Gastroesophageal sphincter (tissue), 4 donors: ENCODE results near the gene SMARCA2. TPM values are rescaled to one million over a fixed set of nuclear protein-coding genes. Genes with fewer than 3 reads are reported as not detected.

ENCODE experiments used
- ATAC-seq: fragments of 150-250 bp; one replicate; pipeline ENCODE4 v1.9.1; 2016; ENCODE audit warnings: mild to moderate bottlenecking, moderate library complexity
- H3K27ac ChIP-seq, 4 donors: fragments of 200-600 bp; sonication (generic) in 3 of 4; 1 replicate in 3 of 4; 2 replicates in 1 of 4; pipeline ENCODE4 v1.5.1; 2016 to 2019
- H3K27me3 ChIP-seq: fragments of 200-600 bp; sonication (generic); one replicate; pipeline ENCODE4 v1.5.1; 2019
- H3K36me3 ChIP-seq, 2 donors: fragments of 200-600 bp; sonication (generic); one replicate each; pipeline ENCODE4 v1.5.1; 2019; ENCODE audit warnings: control low read depth in 1 of 2
- H3K4me1 ChIP-seq, 3 donors: fragments of 200-600 bp; sonication (generic); 1 replicate in 2 of 3; 2 replicates in 1 of 3; pipeline ENCODE4 v1.5.1; 2016 to 2019; ENCODE audit warnings: control low read depth in 2 of 3
- H3K4me3 ChIP-seq, 2 donors: fragments of 200-600 bp; sonication (generic); one replicate each; pipeline ENCODE4 v1.5.1; 2019; ENCODE audit warnings: mild to moderate bottlenecking in 1 of 2, moderate library complexity in 1 of 2
- H3K9me3 ChIP-seq, 3 donors: fragments of 200-600 bp; sonication (generic); one replicate each; pipeline ENCODE4 v1.5.1; 2017 to 2019; ENCODE audit warnings: control low read depth in 2 of 3
- EP300 ChIP-seq: sonication (generic); formaldehyde crosslinking; IDR thresholded peaks from one replicate; pipeline ENCODE4 v1.6.1; 2017; ENCODE audit warnings: antibody characterized with exemption, mild to moderate bottlenecking
- POLR2A ChIP-seq, 2 donors: fragments of 450-650 bp; IDR thresholded peaks; one replicate each; pipeline ENCODE4 v1.6.1; 2017; ENCODE audit warnings: antibody characterized with exemption in 2 of 2, mild to moderate bottlenecking in 2 of 2, moderate library complexity in 1 of 2
- POLR2AphosphoS5 ChIP-seq: sonication (generic); formaldehyde crosslinking; IDR thresholded peaks from one replicate; pipeline ENCODE4 v1.6.1; 2017; ENCODE audit warnings: antibody characterized with exemption
- WGBS, 2 donors: methylation state at CpG; one replicate each; pipeline ENCODE4 v1.1.5; 2018; ENCODE audit warnings: low coverage in 1 of 2; 5-methylcytosine and 5-hydroxymethylcytosine counted together
- total RNA-seq, 4 donors: library from RNA; depleted of rRNA; stranded (reverse); fragments of >200 nt; gene quantifications; one replicate each; pipeline ENCODE4 v1.1.0, GENCODE V29; 2016
- TF ChIP-seq, protein P1 (sequence below), 4 experiments: fragments of 200-600 bp in 2 of 4; fragments of 450-650 bp in 2 of 4; sonication (generic) in 1 of 4; IDR thresholded peaks; one replicate each; pipeline ENCODE4 v1.5.1; 2017 to 2019; ENCODE audit warnings: antibody characterized with exemption in 4 of 4, mild to moderate bottlenecking in 2 of 4, moderate library complexity in 2 of 4

Gene SMARCA2
- total RNA-seq, 4 donors from 2014 or later: 90.5 to 133 (median 98.5) TPM

DNA sequence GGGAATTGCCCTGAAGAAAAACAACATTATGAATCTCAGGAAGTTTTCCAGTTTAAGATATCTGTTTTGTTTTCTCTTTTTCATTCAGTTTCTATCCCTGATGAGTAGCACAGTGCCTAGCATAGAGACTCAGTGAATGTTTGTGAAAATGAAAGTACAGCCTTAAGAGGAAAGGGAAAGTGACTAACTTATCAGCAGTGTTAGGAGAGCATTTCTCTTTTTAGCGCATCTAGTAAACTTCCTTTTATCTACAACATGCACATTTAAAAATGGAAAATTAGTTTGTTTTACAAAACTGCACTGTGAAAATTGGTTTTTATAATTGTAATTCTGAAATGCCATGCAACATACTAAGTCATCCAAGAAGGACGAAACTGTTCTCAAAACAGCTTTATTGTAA is 110.8 kb downstream of the SMARCA2 start:
- Histone ChIP-seq H3K4me3 (peak overlapping the region; percentile 24 to 28), H3K36me3 (peaks cover 0 to 27% of the 10 kb centered on the region in 2 donors), H3K27ac (peak overlapping the region; percentile 78 to 97 (median 82)), H3K9me3 (no peaks in the 10 kb centered on the region), H3K4me1 (peaks cover 22 to 82% (median 31%) of the 10 kb centered on the region in 3 donors), H3K27me3 (no peaks in the 10 kb centered on the region)
- TF ChIP-seq POLR2AphosphoS5 (no peak), POLR2A (IDR thresholded peaks at IDR 0.05) (no peak), EP300 (no peak)
- ATAC-seq: no peak
- 0% methylated on average over 2 of the region's 2 CpGs for WGBS, 2 donors

DNA sequence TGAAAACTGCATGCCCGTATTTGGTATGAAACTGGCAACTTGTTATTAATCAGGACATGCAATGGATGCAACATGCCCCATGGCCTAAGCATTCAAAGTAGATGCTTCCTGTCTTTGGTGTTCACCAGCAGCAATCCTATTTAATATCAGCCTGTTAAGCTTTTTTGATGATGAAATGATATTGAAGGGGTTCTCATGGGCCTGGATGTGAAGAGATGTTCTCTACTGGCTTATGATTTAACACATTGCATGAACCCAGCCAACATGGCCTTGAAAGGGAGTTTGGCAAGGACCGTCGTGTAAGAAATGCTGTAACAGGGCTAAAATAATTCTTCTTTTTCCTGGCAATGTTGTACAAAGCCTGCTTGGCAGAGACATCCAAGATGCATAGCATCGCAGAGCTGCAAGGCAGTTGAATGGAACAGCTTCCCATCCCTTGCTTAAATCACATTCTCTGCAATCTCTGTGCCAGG is 111.2 kb downstream of the SMARCA2 start:
- peak; percentile 94 for TF ChIP-seq POLR2AphosphoS5
- no peak for TF ChIP-seq POLR2A (IDR thresholded peaks at IDR 0.05)
- WGBS, 2 donors: 9 to 13% methylated on average over 4 of the region's 4 CpGs
- ATAC-seq: peak; percentile 86
- peak overlapping the region; percentile 24 to 28 for H3K4me3 ChIP-seq
- H3K27me3 ChIP-seq: no peaks in the 10 kb centered on the region
- H3K27ac ChIP-seq: peak overlapping the region; percentile 78 to 97 (median 82)
- H3K36me3 ChIP-seq: peaks cover 0 to 27% of the 10 kb centered on the region in 2 donors
- H3K4me1 ChIP-seq: peaks cover 17 to 82% (median 31%) of the 10 kb centered on the region in 3 donors
- no peaks in the 10 kb centered on the region for H3K9me3 ChIP-seq

DNA sequence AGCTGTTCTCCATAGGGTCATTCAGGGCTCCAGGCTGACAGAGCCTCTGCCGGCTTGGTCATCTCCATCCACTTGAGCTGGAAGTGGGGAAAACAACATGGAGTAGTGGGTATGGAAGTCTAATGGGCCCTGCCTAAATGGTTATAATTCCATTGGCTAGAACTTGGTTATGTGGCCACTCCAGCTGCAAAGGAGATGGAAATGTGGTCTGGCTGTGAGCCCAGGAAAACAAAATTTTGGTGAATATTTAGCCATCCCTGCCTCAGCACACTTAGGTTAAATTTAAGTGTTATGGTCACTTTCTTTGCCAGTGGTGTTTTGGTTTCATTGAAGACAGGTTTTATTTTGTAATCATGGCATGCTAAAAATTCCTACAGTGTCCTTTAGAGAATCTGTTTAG is 112.3 kb downstream of the SMARCA2 start:
- 80% methylated on average over 1 of the region's 1 CpG; no CpG with 5 or more reads in 1 of the 2 donors for WGBS, 2 donors
- TF ChIP-seq, protein P1, sequence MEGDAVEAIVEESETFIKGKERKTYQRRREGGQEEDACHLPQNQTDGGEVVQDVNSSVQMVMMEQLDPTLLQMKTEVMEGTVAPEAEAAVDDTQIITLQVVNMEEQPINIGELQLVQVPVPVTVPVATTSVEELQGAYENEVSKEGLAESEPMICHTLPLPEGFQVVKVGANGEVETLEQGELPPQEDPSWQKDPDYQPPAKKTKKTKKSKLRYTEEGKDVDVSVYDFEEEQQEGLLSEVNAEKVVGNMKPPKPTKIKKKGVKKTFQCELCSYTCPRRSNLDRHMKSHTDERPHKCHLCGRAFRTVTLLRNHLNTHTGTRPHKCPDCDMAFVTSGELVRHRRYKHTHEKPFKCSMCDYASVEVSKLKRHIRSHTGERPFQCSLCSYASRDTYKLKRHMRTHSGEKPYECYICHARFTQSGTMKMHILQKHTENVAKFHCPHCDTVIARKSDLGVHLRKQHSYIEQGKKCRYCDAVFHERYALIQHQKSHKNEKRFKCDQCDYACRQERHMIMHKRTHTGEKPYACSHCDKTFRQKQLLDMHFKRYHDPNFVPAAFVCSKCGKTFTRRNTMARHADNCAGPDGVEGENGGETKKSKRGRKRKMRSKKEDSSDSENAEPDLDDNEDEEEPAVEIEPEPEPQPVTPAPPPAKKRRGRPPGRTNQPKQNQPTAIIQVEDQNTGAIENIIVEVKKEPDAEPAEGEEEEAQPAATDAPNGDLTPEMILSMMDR (IDR thresholded peaks at IDR 0.05): no peak
- TF ChIP-seq EP300 (no peak), POLR2AphosphoS5 (no peak), POLR2A (IDR thresholded peaks at IDR 0.05) (no peak)
- Histone ChIP-seq H3K27me3 (no peaks in the 10 kb centered on the region), H3K4me1 (peaks cover 13 to 82% (median 31%) of the 10 kb centered on the region in 3 donors), H3K27ac (peak overlapping the region; percentile 78 to 97 (median 82)), H3K36me3 (peaks cover 0 to 25% of the 10 kb centered on the region in 2 donors), H3K9me3 (no peaks in the 10 kb centered on the region), H3K4me3 (no peak overlapping the region)
- ATAC-seq: no peak

DNA sequence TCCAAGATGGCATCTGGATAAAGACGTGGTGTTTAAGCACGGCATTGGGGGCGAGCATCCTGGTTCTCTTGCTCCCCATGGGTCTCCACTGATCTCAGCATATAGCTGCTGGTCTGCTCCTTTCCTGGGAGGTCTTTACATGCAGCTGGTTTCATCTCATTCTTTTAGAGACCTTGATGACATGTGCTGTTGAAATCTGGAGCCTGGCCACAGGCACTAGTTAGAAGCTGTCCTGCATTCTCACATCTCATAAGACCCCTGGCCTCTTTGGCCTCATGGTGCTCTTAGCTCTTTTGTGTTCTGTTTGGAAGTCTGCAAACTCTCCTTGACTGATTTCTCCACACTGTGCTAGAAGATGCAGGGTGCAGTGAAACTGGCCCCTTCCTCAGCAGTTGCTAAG is 113.0 kb downstream of the SMARCA2 start:
- TF ChIP-seq EP300 (no peak), POLR2A (IDR thresholded peaks at IDR 0.05) (no peak), POLR2AphosphoS5 (no peak)
- TF ChIP-seq, protein P1 (IDR thresholded peaks at IDR 0.05): no peak
- no peaks in the 10 kb centered on the region for H3K9me3 ChIP-seq
- H3K27me3 ChIP-seq: no peaks in the 10 kb centered on the region
- H3K4me1 ChIP-seq: peaks cover 13 to 89% (median 31%) of the 10 kb centered on the region in 3 donors
- H3K4me3 ChIP-seq: no peak overlapping the region
- no peak for ATAC-seq
- H3K36me3 ChIP-seq: peaks cover 0 to 21% of the 10 kb centered on the region in 2 donors
- H3K27ac ChIP-seq: peak overlapping the region in 3 of 4 donors; percentile 78 to 82 (median 81)
- 87 to 97% methylated on average over 3 of the region's 3 CpGs for WGBS, 2 donors

DNA sequence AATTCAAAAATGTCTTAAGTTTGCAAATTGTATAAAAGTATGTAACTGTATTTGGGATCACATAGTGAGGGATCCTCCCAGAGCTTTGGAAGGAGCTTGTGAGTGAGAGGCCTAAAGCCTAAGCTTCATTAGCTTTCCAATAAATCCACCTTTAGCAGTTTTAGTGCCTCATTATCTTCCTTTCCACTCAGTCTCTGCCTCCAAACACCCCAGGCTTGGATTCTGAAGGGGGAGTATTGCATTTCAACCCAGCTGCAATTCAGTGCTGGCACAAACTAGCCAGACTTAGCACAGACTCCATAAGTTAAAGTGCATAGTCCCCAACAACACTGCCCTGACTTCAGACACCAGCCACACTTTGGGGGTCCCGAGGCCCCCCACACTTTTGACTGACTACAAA is 113.5 kb downstream of the SMARCA2 start:
- no peak overlapping the region for H3K4me3 ChIP-seq
- no peaks in the 10 kb centered on the region for H3K9me3 ChIP-seq
- TF ChIP-seq EP300 (no peak), POLR2A (IDR thresholded peaks at IDR 0.05) (no peak), POLR2AphosphoS5 (no peak)
- TF ChIP-seq, protein P1 (IDR thresholded peaks at IDR 0.05): no peak
- WGBS, 2 donors: 100% methylated on average over 1 of the region's 1 CpG; no CpG with 5 or more reads in 1 of the 2 donors
- peak overlapping the region in 3 of 4 donors; percentile 78 to 82 (median 81) for H3K27ac ChIP-seq
- ATAC-seq: no peak
- H3K27me3 ChIP-seq: no peaks in the 10 kb centered on the region
- H3K36me3 ChIP-seq: peaks cover 0 to 16% of the 10 kb centered on the region in 2 donors
- peaks cover 13 to 91% (median 31%) of the 10 kb centered on the region in 3 donors for H3K4me1 ChIP-seq

DNA sequence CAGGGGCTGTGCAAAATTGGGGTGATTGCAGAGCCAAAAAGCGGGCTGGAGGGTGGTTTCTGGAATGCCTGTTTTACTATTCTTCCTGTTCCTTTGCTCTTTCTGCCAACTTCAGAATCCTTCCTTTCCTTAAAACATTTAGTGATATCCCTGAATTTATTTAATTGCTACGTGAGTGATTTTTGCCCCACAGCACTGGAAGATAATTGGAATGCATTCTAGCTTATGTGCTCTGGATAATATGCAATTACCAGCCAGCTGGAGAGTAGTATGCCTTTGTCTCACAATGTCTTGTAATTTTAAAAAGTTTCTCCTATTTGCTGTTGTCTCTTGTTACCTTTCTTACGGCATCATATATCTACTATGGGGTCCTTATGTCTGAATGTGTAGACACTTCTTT is 115.8 kb downstream of the SMARCA2 start:
- peaks cover 7 to 84% (median 27%) of the 10 kb centered on the region in 3 donors for H3K4me1 ChIP-seq
- H3K4me3 ChIP-seq: no peak overlapping the region
- peaks cover 0 to 18% of the 10 kb centered on the region in 2 donors for H3K36me3 ChIP-seq
- no peak overlapping the region for H3K27ac ChIP-seq
- TF ChIP-seq POLR2A (IDR thresholded peaks at IDR 0.05) (no peak), EP300 (no peak), POLR2AphosphoS5 (no peak)
- TF ChIP-seq, protein P1 (IDR thresholded peaks at IDR 0.05): no peak
- no peaks in the 10 kb centered on the region for H3K27me3 ChIP-seq
- H3K9me3 ChIP-seq: no peaks in the 10 kb centered on the region
- ATAC-seq: no peak
- 49 to 64% methylated on average over 2 to 3 of the region's 3 CpGs for WGBS, 2 donors
